Chondrocyte (in vitro differentiated cells): ENCODE data around the gene PDZD7. TPM values are rescaled to one million over a fixed set of nuclear protein-coding genes. Genes with fewer than 3 reads are reported as not detected.

Experiments used
- DNase-seq: peaks from one replicate; pipeline ENCODE4 v3.0.0; 2021; ENCODE audit warnings: mixed read lengths, low spot score
- H3K27ac Mint-ChIP-seq: one replicate; pipeline ENCODE4 v1.8.0; 2021; ENCODE audit warnings: mild to moderate bottlenecking, moderate library complexity, mixed read lengths; ENCODE audit not compliant: unreplicated experiment
- H3K27me3 Mint-ChIP-seq: 2 replicates; pipeline ENCODE4 v1.8.0; 2021; ENCODE audit warnings: low read depth, mixed read lengths
- H3K36me3 Mint-ChIP-seq: 2 replicates; pipeline ENCODE4 v1.8.0; 2021; ENCODE audit warnings: low read depth, mixed read lengths
- H3K4me1 Mint-ChIP-seq: 2 replicates; pipeline ENCODE4 v1.8.0; 2021; ENCODE audit warnings: low read depth, mild to moderate bottlenecking, mixed read lengths
- H3K4me3 Mint-ChIP-seq: one replicate; pipeline ENCODE4 v1.8.0; 2021; ENCODE audit warnings: mild to moderate bottlenecking, moderate library complexity, mixed read lengths; ENCODE audit not compliant: unreplicated experiment
- H3K9me3 Mint-ChIP-seq: 2 replicates; pipeline ENCODE4 v1.8.0; 2021; ENCODE audit warnings: low read depth, mixed read lengths
- CTCF ChIP-seq: fragments of 200-600 bp; sonication (generic); IDR thresholded peaks from 2 replicates; pipeline ENCODE4 v1.5.0; 2021; ENCODE audit warnings: antibody characterized with exemption, mild to moderate bottlenecking, moderate library complexity
- total RNA-seq: library from RNA; stranded (reverse); gene quantifications from 3 replicates; pipeline ENCODE4 v1.2.1, GENCODE V29; 2021

Gene PDZD7
- total RNA-seq, 1 donor from 2014 or later: 1.8 TPM

GRCh38 chr10:100993986-100994708 lies 36.8 kb downstream of the PDZD7 start:
- no peak overlapping the region for H3K4me3 Mint-ChIP-seq
- no peaks in the 10 kb centered on the region for H3K9me3 Mint-ChIP-seq
- no peak for DNase-seq
- H3K27ac Mint-ChIP-seq: peak overlapping the region; percentile 57
- peaks cover 12% of the 10 kb centered on the region for H3K36me3 Mint-ChIP-seq
- H3K27me3 Mint-ChIP-seq: no peaks in the 10 kb centered on the region
- peaks cover 15% of the 10 kb centered on the region for H3K4me1 Mint-ChIP-seq
- TF ChIP-seq CTCF: peak; percentile 88

GRCh38 chr10:100989088-100989487 lies 41.8 kb downstream of the PDZD7 start:
- DNase-seq: no peak
- peaks cover 12% of the 10 kb centered on the region for H3K36me3 Mint-ChIP-seq
- H3K4me3 Mint-ChIP-seq: no peak overlapping the region
- no peak for TF ChIP-seq CTCF
- no peaks in the 10 kb centered on the region for H3K27me3 Mint-ChIP-seq
- H3K9me3 Mint-ChIP-seq: no peaks in the 10 kb centered on the region
- peaks cover 27% of the 10 kb centered on the region for H3K4me1 Mint-ChIP-seq
- H3K27ac Mint-ChIP-seq: no peak overlapping the region

GRCh38 chr10:100988166-100988565 lies 42.8 kb downstream of the PDZD7 start:
- Mint-ChIP-seq H3K4me3 (peak overlapping the region; percentile 100), H3K27me3 (no peaks in the 10 kb centered on the region), H3K36me3 (peaks cover 12% of the 10 kb centered on the region), H3K9me3 (no peaks in the 10 kb centered on the region), H3K27ac (no peak overlapping the region), H3K4me1 (peaks cover 27% of the 10 kb centered on the region)
- DNase-seq: no peak
- no peak for TF ChIP-seq CTCF

- Mint-ChIP-seq H3K27ac (peak overlapping the region; percentile 96), H3K36me3 (peaks cover 12% of the 10 kb centered on the region), H3K4me3 (peak overlapping the region; percentile 100), H3K9me3 (no peaks in the 10 kb centered on the region), H3K4me1 (peaks cover 27% of the 10 kb centered on the region), H3K27me3 (no peaks in the 10 kb centered on the region)
- TF ChIP-seq CTCF: no peak
- DNase-seq: no peak
These were observed 43.3 kb downstream of the PDZD7 start for GRCh38 chr10:100987685-100988049.

- Mint-ChIP-seq H3K27ac (peak within 1 kb of the TSS; percentile 96), H3K4me3 (peak within 1 kb of the TSS; percentile 100), H3K4me1 (peaks cover 27% of the 10 kb centered on the region), H3K36me3 (peaks cover 12% of the 10 kb centered on the region), H3K27me3 (no peaks in the 10 kb centered on the region), H3K9me3 (no peaks in the 10 kb centered on the region)
- TF ChIP-seq CTCF: no peak
- peak; percentile 95 for DNase-seq
These were observed 43.8 kb downstream of the PDZD7 start, which contains the start of the genes MRPL43 and TWNK for GRCh38 chr10:100986952-100987684. MRPL43 (minus strand) TSS chr10:100987497; CDS start chr10:100987443, 54 bp downstream. TWNK (plus strand) TSS chr10:100987543; CDS start chr10:100988211, 668 bp downstream.
